Measurements from ENCODE around the gene C22orf39.

The C22orf39 gene

DNA sequence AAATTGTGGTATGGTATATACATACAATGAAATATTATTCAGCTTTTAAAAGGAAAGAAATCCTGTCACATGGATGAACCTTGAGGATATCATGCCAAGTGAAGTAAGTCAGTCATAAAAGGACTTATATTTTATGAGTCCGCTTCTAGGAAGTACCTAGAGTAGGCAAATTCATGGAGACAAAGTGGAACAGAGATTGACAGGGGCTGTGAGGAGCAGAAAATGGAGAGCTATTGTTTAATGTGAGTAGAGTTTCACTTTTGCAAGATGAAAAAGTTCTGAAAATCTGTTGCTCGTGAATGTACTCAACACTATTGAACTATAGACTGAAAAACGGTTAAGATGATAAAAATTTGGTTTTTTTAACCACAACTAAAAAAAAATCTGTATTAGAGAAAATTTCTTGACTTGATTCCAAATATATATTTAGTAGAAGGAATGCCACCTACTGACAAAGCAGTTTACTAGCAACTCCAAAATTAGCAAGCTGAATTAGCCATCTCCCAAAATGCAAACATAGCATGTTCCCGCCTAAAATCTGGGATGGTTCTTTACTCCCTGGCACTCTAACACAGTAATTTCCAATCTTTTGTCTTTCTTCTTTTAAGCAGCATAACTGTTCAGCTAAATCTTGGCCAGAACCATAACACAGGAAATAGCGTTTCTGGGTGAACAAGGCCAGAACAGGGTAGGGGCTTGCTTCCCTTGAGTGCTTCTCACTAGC is 30.0 kb upstream of the C22orf39 start:
- no peak for DNase-seq (ENCODE audit: low read depth)

DNA sequence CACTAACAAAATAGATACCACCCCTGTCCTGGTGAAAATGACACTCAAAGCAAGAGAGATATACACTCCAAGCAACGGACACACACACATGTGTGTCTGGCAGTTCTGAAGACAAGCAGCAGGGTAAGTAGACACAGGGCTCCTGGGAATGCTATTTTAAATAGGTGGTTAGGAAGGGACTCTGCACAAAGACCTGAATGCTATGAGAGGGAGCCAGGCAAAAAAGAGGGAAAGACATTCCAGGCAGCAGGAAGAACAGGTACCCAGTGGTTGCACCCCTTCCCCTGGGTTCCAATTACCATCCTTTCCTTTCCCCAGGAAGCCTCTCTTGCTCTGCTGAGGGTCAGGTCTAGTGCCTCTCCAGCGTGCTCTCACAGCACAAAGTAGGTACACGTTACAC is 28.5 kb upstream of the C22orf39 start:
- no peak for DNase-seq (ENCODE audit: low read depth)

DNA sequence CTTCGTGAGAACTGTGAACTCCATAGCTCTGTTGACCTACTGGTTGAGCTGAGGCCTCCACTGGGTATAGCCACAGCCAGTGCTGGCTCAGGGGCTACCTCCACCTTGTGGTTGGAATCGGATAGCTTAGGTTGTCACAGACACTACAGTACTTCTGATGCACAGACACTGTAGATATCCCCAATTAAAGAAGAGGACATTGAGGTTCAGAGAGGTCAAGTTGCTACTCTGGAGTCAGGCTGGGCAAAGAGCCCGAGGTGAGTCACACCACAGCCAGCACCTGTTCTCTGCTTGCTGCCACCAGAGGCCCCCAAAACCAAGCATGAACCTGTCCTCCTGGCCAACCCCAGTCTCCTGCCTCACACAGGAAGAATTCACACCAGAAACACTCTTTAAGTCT is 26.1 kb upstream of the C22orf39 start:
- no peak for DNase-seq (ENCODE audit: low read depth)

DNA sequence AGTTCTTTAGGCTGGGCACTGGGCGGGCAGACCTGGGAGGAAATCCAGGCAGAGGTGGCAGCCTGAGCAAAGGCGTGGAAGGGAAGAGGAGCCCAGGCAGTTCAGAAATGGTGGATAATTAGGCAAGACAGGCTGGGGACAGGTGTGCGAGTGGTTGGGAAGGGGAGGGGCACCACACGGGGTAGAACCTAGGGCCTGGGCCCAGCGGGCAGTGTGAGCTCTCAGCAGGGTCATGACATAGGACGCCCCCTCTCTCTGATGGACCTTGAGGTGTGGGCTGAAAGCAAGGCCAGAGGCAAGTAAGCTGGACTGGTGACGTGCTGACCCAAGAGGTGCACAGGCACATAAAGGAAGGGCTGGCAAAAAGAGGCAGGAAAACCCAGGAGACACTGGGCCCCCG is 24.7 kb upstream of the C22orf39 start:
- no peak for DNase-seq (ENCODE audit: low read depth)

DNA sequence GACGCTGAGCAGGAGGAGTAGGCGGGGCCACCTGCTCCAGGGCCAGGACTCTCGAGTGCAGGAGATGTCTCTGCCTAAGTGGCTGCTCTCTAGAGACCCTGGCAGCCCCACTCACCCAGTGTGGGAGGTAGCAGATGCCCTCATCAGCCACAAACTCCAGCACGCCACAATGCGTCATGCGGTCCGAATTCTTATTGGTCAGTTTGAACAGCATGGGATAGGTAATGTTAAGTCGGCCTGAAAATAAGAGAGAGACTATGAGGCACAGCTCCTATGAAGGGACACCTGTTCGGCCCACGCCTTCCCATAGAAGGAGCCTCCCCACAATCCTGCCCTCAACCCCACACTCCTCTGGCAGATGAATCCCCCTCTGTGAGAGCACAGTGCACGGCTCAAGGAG is 24.1 kb upstream of the C22orf39 start:
- no peak for DNase-seq (ENCODE audit: low read depth)

DNA sequence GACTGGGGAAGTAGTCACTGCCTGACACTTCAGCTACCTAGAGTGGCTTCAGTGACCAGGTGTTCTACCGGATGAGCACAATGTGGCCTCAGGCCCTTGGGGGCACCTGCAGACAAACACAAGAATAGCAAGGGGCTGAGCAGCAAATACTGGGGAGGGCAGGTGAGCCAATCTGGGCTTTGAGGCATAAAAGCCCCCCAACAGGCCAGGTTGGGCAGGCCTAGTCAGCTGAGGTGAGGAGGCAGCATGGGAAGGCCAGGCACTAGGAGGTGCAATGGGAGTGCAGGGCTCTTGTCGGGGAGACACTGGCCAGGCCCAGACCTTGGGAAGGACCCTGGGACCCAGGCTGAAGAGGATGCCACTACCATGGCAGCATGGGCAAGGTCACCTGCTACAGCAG is 22.5 kb upstream of the C22orf39 start:
- no peak for DNase-seq (ENCODE audit: low read depth)

DNA sequence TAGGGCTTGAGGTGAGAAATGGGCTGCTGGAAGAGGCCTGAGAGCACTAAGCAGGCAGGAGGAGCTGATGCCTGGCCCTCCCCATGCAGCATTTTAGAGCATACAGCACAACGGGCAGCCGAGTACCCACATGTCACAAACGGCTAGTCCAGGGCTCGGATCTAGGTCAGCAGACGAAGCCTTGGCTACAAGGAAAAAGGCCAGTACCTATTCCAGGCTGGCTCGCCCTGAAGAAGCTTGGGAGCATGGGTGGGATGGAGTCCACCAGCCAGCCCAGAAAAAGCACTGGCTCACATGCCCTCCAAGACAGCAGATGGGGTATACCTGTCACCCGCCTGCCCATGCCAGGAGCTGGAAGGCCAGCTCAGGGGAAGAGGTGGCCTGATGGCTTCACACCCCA is 21.9 kb upstream of the C22orf39 start:
- no peak for DNase-seq (ENCODE audit: low read depth)

DNA sequence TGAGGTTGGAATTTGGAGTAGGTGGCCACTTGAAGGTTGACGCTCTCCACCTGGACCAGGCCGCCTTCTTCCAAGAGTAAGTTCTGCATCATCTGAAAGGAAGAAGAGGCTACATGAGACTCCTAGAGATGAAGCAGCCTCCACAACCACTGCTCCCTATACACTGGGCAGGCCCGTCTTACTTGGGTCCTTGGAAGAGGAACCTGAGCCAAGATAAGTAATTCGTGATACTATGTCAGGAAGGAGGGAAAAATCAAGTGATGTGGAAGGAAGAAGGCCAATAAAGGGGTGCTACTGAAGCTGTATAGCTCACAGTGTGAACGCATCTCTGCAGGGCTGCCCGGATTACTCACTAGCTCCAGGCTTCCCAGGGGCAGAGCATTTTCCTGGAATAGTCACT is 20.4 kb upstream of the C22orf39 start:
- no peak for DNase-seq (ENCODE audit: low read depth)

DNA sequence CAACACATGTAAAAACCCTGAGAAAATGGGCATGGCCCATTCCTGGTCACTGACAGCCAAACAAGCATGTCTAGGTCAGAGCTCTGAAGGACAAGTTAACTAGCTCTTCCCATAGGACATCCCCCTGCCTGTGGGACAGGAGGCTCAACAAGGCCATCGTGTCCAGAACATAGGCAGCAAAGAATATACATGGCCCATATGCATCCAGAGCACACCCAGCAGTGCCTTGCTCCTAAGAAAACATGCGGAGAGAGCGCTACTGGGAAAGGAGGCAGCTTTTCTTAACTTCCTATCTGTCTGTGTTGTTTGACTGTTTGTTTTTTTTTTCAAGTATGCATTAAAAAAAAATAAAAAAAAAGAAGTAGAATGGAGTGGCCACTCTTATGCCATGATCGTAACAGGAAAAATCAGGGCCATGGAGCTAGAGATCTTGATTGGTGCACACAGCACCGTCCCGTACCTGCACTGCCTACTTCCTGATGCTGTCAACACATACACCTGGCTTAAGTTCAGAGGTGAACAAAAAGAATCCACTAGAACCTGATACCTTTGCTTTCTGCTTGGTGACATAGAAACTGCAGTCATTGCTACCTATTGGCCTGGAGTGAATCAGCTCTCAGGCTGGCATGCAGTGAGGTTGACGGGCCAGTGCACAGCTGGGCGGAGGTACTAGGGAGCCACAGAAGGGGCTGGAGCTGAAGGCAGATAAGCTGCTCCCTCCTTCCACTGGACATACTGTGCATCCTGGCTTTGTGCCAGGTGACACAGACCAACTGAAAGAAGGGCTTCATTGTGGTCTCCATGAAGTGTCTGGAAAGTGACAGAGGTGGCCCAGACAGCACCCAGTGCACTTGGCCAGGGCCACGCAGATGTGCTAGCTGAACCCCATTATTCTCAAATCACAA is 19.6 kb upstream of the C22orf39 start:
- DNase-seq (ENCODE audit: low read depth), result no peak

DNA sequence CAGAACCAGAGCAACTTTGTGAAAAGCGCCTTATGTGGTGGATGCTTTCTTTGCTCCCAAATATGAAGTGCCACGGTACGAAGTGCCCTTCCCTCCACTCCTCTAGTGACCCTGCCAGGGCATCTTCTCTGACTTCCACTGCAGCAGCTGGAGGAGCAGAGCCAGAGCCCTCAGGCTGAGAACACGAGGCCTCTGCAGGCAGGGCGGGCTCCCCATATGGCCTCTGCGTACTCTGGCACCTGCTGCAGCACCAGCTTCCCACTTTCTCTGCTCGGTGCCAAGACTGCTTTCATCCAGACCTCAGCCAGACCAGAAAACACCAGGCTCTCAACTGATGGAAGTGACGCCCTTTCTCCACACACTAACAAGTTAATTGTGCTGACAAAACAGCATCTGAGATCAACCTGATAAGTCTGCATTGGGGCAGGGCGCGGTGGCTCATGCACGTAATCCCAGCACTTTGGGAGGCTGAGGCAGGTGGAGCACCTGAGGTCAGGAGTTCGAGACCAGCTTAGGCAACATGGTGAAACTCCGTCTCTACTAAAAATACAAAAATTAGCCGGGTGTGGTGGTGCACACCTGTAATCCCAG is 18.7 kb upstream of the C22orf39 start:
- no peak for DNase-seq (ENCODE audit: low read depth)

DNA sequence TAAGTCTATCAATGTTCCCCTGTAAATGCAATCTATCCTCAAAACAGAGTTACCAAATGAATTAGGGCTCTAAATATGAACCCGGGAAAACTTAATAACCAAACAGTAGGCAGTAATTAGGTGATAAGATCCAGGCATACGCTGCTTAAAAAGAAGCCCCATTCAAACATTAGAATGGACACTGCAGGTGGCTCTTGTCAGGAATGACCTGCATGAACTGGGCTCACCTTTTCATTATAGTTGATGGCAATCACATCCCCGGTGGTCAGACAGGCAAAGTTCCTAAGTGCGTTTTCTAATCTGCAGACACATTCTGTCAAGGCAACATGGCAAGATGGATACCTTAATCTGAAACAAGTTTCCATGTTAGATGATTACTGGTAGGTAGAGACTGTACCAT is 17.5 kb upstream of the C22orf39 start:
- no peak for DNase-seq (ENCODE audit: low read depth)

DNA sequence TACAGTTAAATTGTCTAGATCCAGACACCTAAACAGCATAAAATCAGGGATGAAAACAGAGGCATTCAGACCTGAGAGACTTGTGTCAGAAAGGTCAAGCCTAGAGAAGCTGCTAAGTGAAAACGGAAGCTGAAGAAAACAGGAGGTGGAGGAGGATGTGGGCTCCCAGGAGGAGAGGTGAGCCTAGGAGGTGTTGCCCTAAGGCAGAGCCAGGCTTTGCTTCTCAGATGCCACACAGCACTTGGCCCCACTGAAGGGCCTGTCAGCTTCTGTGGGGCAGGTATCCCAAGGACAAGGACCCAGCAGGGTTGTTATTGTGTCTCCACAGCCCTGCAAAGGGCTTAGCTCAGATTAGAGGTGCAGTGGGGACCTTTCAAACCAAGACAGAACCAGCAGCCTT is 17.0 kb upstream of the C22orf39 start:
- DNase-seq (ENCODE audit: low read depth), result no peak

DNA sequence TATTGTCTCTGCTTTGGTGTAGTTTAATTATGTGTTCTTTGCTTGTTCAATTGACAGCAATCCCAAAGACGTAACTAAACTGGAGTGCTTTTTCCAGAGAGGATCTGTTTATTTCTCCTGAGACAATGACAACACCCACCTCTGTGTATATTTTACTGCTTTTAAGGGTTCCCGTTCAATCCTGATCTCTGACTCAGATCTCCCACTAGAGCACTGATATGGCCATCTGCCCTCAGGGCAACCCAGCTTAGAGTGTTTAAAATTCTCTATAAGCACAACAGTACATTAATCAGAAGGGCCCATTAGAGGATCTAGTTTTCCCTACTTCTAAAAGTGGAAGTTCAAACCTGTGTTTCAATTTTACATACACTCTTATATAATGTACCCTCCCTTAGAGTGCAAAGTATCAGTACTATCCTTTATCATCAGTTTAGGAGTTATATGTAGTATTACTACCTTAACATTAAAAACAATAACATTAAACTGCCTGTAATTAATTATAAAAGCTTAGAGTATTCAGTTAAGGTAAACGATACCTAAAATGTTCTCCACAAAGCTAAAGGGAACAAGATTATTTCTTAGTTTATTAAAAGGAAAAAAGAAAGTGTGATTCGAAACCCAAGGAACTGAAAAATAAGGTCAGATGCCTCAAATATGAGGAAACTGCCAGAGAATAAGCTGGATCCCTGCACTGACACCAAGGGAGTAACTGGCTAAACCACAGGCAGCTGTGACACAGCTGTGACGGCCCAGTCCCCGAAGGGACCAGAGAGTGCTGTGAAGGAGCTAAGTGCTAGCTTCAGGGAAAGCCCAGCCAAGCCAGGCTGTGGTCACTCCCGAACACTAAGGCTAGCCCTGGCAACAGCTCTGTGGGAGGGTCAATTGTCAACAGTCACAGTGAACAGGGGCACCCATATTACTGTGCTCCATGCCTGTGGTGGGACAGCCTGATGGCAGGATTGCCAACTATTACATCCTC is 16.3 kb upstream of the C22orf39 start:
- no peak for DNase-seq (ENCODE audit: low read depth)

DNA sequence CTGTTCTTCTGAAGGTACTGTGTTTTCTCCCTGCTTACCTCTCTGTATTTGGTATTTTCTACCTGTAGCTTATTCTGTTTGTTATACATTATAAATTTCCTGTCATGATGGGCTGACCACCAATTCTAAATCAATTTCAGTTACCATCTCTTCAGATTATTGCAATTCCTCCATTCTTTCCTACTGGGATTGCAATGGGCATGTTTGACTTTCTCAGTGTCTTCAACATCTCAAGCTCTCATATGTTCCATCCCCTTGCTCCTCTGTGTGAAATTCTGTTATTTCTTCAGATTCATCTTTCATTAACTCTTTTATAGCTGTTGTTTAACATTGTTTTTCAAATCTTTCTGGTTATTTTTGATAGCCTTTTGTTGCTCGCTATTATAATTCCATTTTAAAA is 15.5 kb upstream of the C22orf39 start:
- no peak for DNase-seq (ENCODE audit: low read depth)

DNA sequence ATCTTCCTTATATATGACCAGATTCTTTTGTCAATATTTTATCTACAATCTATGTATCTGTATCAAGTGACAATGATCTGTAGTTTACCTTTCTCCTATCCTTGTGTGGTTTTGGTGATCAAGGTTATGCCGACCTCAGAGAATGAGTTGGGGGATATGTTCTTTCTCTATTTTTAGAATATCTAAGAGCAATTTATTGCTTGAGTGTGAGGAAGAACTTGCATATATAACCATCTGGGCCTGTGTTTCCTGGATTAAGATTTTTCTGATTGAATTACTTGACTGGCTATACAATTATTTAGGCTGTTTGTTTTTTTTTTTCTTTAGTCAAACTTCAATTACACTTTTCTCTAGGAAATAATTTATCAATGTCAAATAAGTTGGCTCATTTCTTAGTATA is 14.0 kb upstream of the C22orf39 start:
- DNase-seq (ENCODE audit: low read depth), result no peak

DNA sequence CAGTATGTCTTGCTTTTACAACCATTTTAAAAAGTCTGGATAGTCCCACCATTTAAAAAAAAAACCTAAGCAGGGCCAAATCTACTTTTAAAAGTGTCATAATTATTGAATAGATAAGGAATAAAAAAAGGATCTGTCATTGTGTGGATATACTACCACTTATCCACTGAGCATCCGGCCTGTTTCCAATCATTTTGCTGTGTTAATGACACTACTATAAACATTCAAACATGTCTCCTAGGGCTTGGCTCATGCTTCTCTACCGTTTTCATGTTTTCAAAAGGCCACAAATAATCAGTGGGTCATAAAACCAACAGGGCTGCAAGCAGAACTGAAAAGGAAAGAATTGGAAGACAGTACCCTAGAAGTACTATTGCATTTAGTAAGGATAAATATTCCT is 12.5 kb upstream of the C22orf39 start:
- no peak for DNase-seq (ENCODE audit: low read depth)

DNA sequence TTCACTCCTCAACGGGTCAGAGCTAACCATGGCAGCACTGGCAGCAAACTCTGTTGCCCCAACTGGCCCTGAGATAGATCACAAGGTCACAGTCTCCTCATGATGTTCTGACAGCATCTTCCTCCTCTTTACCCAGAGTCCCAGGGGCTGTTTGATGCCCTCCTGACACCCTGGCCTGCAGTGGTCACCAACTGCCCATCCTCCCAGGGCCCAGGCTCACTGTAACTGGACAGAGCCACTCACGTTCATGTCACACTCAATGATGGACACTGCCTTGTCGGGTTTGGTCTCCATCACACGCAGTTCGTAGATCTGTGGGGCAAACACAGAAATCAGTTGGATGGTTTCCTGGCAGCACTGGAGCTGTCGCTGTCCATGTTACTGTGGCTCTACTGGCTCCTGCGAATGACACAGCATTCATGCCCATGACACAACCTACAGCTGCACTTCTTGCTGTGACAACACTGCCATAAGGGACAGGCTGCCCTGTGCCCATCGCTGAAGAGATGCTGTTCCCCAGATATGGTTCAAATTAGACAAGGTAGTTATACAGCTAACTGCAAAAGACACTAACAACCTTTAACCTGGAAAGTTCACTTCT is 10.4 kb upstream of the C22orf39 start:
- DNase-seq (ENCODE audit: low read depth), result no peak

DNA sequence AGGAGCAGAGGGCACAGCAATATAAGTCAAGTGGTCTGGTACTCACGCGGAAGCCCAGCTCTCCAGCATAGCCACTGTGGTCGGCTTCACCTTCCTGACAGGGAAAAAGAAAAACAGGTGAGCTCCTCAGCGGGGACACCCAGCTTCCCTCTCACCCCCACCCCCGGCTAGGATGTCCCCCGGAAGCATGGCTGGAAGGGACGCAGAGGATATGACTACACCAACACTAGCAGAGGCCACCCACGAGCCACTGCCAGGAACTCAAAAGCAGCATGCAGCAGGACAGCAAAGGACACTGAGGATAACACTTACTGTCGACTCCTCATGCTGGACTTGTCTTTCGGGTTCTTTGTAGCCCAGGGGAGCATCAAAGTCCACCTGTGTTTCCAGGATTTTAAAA is 9.0 kb upstream of the C22orf39 start:
- DNase-seq (ENCODE audit: low read depth), result no peak

DNA sequence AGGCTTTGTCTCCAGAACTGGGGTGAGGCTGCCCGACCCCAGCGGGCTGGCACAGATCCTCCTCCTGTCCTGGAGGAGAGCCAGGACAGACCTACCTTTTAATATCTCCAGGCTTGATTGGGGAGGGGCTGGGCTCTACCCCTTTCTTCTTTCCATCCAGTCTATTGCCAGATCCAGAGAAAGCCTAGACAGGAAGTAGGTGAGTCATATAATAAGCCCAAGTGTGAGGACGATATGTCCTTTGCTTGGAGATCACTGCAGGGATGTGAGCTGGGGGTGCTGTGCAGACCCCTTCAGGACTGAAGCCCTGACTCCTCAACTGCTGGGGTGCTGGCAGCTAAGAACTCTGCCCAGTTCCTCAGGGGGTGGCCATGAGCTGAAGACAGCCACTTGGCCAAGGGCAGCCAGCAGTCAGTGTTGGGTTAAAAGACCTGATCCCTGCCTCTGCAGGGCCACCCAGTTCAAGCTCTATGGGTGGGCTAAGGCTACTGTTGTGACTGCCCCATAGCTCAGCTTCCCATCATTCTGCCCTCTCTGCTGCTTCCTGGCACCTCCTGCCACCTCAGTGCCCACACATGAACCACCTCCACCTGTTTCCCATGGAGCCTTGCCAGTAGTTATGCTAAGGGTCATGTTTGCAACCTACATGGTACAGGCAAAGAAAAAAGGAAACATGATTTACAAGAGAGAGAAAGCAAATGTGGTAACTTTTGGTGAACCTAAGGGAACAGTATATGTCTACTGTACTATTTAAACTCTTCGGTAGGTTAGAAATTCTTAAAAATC is 8.3 kb upstream of the C22orf39 start:
- no peak for DNase-seq (ENCODE audit: low read depth)

DNA sequence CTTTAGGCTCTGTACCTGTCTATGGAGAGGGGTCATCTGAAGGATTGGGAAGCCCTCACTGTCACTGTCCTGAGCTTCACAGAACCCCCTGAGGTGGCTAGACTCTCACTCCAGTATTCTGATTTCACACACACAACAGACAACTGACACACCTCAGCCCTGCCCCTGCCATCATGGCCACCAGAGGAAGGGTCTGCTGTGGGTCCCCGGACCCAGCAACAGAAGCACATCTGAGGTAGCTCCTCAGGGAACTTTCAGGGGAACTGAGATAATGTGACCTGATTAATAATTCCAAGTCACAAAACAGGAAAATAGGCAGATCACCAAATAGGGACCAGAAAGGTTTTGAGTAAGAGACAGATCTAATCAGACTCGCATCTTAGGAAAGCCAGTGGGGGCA is 7.5 kb upstream of the C22orf39 start:
- DNase-seq (ENCODE audit: low read depth), result no peak

DNA sequence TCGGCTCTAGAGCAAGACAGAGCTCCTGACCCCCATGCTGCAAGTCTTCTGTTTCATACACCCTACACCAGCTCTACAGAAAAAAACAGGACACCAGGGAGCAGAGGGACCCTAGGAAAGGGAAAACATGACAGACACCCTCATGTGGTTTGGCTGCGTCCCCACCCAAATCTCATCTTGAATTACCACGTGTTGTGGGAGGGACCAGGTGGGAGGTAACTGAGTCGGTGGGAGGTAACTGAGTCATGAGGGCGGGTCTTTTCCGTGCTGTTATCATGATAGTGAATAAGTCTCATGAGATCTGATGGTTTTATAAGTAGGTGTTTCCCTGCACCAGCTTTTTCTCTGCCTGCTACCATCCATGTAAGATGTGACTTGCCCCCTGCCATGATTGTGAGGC is 6.6 kb upstream of the C22orf39 start:
- DNase-seq (ENCODE audit: low read depth), result no peak
